Measurements from ENCODE around the gene ALOX12B. TPM values are rescaled to one million over a fixed set of nuclear protein-coding genes. Genes with fewer than 3 reads are reported as not detected.

Gene ALOX12B
- total RNA-seq, 2 donors from 2014 or later, result 0.95 to 1.2 TPM

- 85 to 86% methylated on average over 15 to 24 of the region's 24 CpGs for WGBS, 2 experiments (ENCODE audit: insufficient coverage in 1 of 2, insufficient read length in 1 of 2)
- H3K4me1 ChIP-seq (ENCODE audit: control insufficient read depth, insufficient read depth, low read length), result no peaks in the 10 kb centered on the region
- Mint-ChIP-seq H3K27me3 (ENCODE audit: insufficient read depth) (peaks cover 64% of the 10 kb centered on the region), H3K36me3 (ENCODE audit: low read depth) (no peaks in the 10 kb centered on the region), H3K4me1 (no peaks in the 10 kb centered on the region), H3K27ac (no peak overlapping the region), H3K9me3 (no peaks in the 10 kb centered on the region), H3K4me3 (no peak overlapping the region)
- H3K9me3 ChIP-seq (ENCODE audit: control insufficient read depth, low read length), result no peaks in the 10 kb centered on the region
- peaks cover 33% of the 10 kb centered on the region for H3K27me3 ChIP-seq (ENCODE audit: control insufficient read depth, insufficient read depth, low read length, poor library complexity, severe bottlenecking)
- no peak overlapping the region for H3K27ac ChIP-seq (ENCODE audit: low read depth, low read length)
- no peak for TF ChIP-seq CTCF (conservative IDR thresholded peaks at IDR 0.05)
- no peaks in the 10 kb centered on the region for H3K36me3 ChIP-seq (ENCODE audit: control insufficient read depth, insufficient read depth, low read length)
- no peak for DNase-seq
- H3K4me3 ChIP-seq (ENCODE audit: low read length), result no peak overlapping the region
- H3K9ac ChIP-seq (ENCODE audit: extremely low read depth, low read length, poor library complexity, severe bottlenecking), result no peak overlapping the region
These were observed 40.4 kb downstream of the ALOX12B start for GRCh38 chr17:8046929-8047768.

- no peak overlapping the region for H3K9ac ChIP-seq (ENCODE audit: extremely low read depth, low read length, poor library complexity, severe bottlenecking)
- H3K4me3 Mint-ChIP-seq, result no peak overlapping the region
- H3K9me3 Mint-ChIP-seq, result no peaks in the 10 kb centered on the region
- H3K4me3 ChIP-seq (ENCODE audit: low read length), result no peak overlapping the region
- DNase-seq, result no peak
- no peak overlapping the region for H3K27ac ChIP-seq (ENCODE audit: low read depth, low read length)
- TF ChIP-seq CTCF (conservative IDR thresholded peaks at IDR 0.05), result no peak
- no peak overlapping the region for H3K27ac Mint-ChIP-seq
- peaks cover 26% of the 10 kb centered on the region for H3K27me3 ChIP-seq (ENCODE audit: control insufficient read depth, insufficient read depth, low read length, poor library complexity, severe bottlenecking)
- H3K27me3 Mint-ChIP-seq (ENCODE audit: insufficient read depth), result peaks cover 58% of the 10 kb centered on the region
- H3K36me3 Mint-ChIP-seq (ENCODE audit: low read depth), result no peaks in the 10 kb centered on the region
- WGBS, 2 experiments (ENCODE audit: insufficient coverage in 1 of 2, insufficient read length in 1 of 2), result 87 to 94% methylated on average over 6 to 11 of the region's 11 CpGs
- H3K4me1 ChIP-seq (ENCODE audit: control insufficient read depth, insufficient read depth, low read length), result no peaks in the 10 kb centered on the region
- no peaks in the 10 kb centered on the region for H3K4me1 Mint-ChIP-seq
- no peaks in the 10 kb centered on the region for H3K9me3 ChIP-seq (ENCODE audit: control insufficient read depth, low read length)
- no peaks in the 10 kb centered on the region for H3K36me3 ChIP-seq (ENCODE audit: control insufficient read depth, insufficient read depth, low read length)
These were observed 41.1 kb downstream of the ALOX12B start for GRCh38 chr17:8046306-8046928.

GRCh38 chr17:8044819-8045810, 42.4 kb downstream of the ALOX12B start:
- no peak for DNase-seq
- H3K9me3 ChIP-seq (ENCODE audit: control insufficient read depth, low read length), result peaks cover 2% of the 10 kb centered on the region
- no peak overlapping the region for H3K4me3 ChIP-seq (ENCODE audit: low read length)
- 87 to 94% methylated on average over 16 to 24 of the region's 24 CpGs for WGBS, 2 experiments (ENCODE audit: insufficient coverage in 1 of 2, insufficient read length in 1 of 2)
- Mint-ChIP-seq H3K36me3 (ENCODE audit: low read depth) (no peaks in the 10 kb centered on the region), H3K4me1 (no peaks in the 10 kb centered on the region), H3K4me3 (no peak overlapping the region), H3K9me3 (no peaks in the 10 kb centered on the region), H3K27me3 (ENCODE audit: insufficient read depth) (peaks cover 56% of the 10 kb centered on the region), H3K27ac (no peak overlapping the region)
- H3K4me1 ChIP-seq (ENCODE audit: control insufficient read depth, insufficient read depth, low read length), result no peaks in the 10 kb centered on the region
- no peaks in the 10 kb centered on the region for H3K36me3 ChIP-seq (ENCODE audit: control insufficient read depth, insufficient read depth, low read length)
- TF ChIP-seq CTCF (conservative IDR thresholded peaks at IDR 0.05), result no peak
- H3K27ac ChIP-seq (ENCODE audit: low read depth, low read length), result no peak overlapping the region
- no peak overlapping the region for H3K9ac ChIP-seq (ENCODE audit: extremely low read depth, low read length, poor library complexity, severe bottlenecking)
- peaks cover 24% of the 10 kb centered on the region for H3K27me3 ChIP-seq (ENCODE audit: control insufficient read depth, insufficient read depth, low read length, poor library complexity, severe bottlenecking)
